Esophagus muscularis mucosa (tissue), 4 donors: Measurements from ENCODE around the gene TENT5C. TPM values are rescaled to one million over a fixed set of nuclear protein-coding genes. Genes with fewer than 3 reads are reported as not detected.

Experiments
- DNase-seq: peaks from one replicate; pipeline ENCODE4 v3.0.0-alpha.2; 2017; ENCODE audit errors: extremely low spot score
- H3K27ac ChIP-seq, 4 donors: fragments of 200-600 bp; sonication (generic); replicated peaks in 1 of 4; 1 replicate in 3 of 4; 2 replicates in 1 of 4; pipeline ENCODE4 v1.5.1; 2016 to 2019; ENCODE audit warnings: mild to moderate bottlenecking in 1 of 4
- H3K27me3 ChIP-seq, 4 donors: fragments of 200-600 bp; sonication (generic); one replicate each; pipeline versions ENCODE4 v1.5.1 to v1.6.0; 2016 to 2019
- H3K36me3 ChIP-seq, 4 donors: fragments of 200-600 bp; sonication (generic); one replicate each; pipeline ENCODE4 v1.5.1; 2016 to 2019
- H3K4me1 ChIP-seq, 4 donors: fragments of 200-600 bp; sonication (generic); one replicate each; pipeline ENCODE4 v1.5.1; 2016 to 2019
- H3K4me3 ChIP-seq, 4 donors: fragments of 200-600 bp; sonication (generic); 1 replicate in 2 of 4; 2 replicates in 2 of 4; pipeline ENCODE4 v1.5.1; 2016 to 2019; ENCODE audit warnings: mild to moderate bottlenecking in 4 of 4, moderate library complexity in 1 of 4
- H3K9me3 ChIP-seq, 4 donors: fragments of 200-600 bp; sonication (generic); 1 replicate in 3 of 4; 2 replicates in 1 of 4; pipeline ENCODE4 v1.5.1; 2016 to 2019
- EP300 ChIP-seq: sonication (generic); formaldehyde crosslinking; IDR thresholded peaks from one replicate; pipeline ENCODE4 v1.6.1; 2017; ENCODE audit warnings: antibody characterized with exemption
- POLR2A ChIP-seq: fragments of 450-650 bp; IDR thresholded peaks from one replicate; pipeline ENCODE4 v1.6.1; 2017; ENCODE audit warnings: antibody characterized with exemption, moderate library complexity, mild to moderate bottlenecking, low read depth
- POLR2AphosphoS5 ChIP-seq, 2 donors: sonication (generic); formaldehyde crosslinking; IDR thresholded peaks; one replicate each; pipeline ENCODE4 v1.6.1; 2017; ENCODE audit warnings: antibody characterized with exemption in 2 of 2
- WGBS: methylation state at CpG from one replicate; pipeline ENCODE4 v1.1.5; 2018; 5-methylcytosine and 5-hydroxymethylcytosine counted together
- intact Hi-C: fragments of 100-400 bp; cut with DNase I; formaldehyde crosslinking; loops from one replicate; pipeline ENCODE4 v1.15.1; 2023
- total RNA-seq, 4 donors: library from RNA; depleted of rRNA; stranded (reverse); fragments of >200 nt; gene quantifications; one replicate each; pipeline versions ENCODE4 v1.1.0 to v1.2.1, GENCODE V29; 2016
- TF ChIP-seq, protein P1 (sequence below), 3 experiments: fragments of 200-600 bp in 2 of 3; fragments of 450-650 bp in 1 of 3; sonication (generic) in 2 of 3; IDR thresholded peaks; one replicate each; pipeline ENCODE4 v1.5.1; 2017 to 2019; ENCODE audit warnings: antibody characterized with exemption in 3 of 3, mild to moderate bottlenecking in 2 of 3, moderate library complexity in 1 of 3

The TENT5C gene
- total RNA-seq, 4 donors from 2014 or later = 0.92 to 6.8 (median 2.5) TPM

DNA sequence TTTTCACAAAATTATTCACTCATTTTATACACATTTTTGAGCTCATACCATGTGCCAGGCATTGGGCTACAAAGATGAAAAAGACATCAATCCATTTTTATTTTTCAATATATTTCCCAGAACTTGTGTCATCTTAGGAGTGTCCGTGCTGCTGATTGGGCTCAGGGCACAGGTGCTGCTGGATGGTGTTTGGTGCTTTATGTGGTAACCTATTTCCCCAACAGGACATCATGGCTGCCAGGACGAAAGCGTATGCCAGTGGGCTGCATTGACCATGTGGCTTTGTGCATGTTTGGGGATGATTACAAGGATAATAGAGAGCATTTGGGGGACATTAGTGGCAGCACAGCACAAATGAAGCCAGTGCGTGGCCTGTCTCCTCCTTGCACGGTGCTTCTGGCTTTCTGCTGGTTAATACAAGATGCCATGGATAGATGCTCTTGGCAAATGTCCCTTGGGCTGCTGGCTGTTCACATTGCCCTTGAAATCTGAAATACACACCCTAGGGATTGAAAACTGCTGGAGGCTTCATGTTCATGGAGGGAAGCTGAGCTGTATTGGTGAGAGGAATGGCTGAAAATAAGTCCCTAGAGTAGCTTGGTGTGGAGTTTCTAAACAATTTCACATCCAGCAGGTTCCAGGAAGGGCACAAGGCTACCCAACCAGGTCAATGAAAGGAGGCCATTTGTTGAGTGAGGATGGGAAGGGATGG lies 52.3 kb downstream of the TENT5C start:
- H3K27me3 ChIP-seq = no peaks in the 10 kb centered on the region
- H3K4me3 ChIP-seq = no peak overlapping the region
- H3K36me3 ChIP-seq = no peaks in the 10 kb centered on the region
- WGBS = 89% methylated on average over 5 of the region's 5 CpGs
- peaks cover 0 to 5% (median 1%) of the 10 kb centered on the region in 4 donors for H3K4me1 ChIP-seq
- H3K27ac ChIP-seq = no peak overlapping the region
- no peak for DNase-seq
- intact Hi-C loops = no loop called here
- H3K9me3 ChIP-seq = no peaks in the 10 kb centered on the region
- no peak for TF ChIP-seq POLR2A
- TF ChIP-seq EP300 = no peak
- TF ChIP-seq POLR2AphosphoS5 (IDR thresholded peaks at IDR 0.05) = no peak
- TF ChIP-seq, protein P1, sequence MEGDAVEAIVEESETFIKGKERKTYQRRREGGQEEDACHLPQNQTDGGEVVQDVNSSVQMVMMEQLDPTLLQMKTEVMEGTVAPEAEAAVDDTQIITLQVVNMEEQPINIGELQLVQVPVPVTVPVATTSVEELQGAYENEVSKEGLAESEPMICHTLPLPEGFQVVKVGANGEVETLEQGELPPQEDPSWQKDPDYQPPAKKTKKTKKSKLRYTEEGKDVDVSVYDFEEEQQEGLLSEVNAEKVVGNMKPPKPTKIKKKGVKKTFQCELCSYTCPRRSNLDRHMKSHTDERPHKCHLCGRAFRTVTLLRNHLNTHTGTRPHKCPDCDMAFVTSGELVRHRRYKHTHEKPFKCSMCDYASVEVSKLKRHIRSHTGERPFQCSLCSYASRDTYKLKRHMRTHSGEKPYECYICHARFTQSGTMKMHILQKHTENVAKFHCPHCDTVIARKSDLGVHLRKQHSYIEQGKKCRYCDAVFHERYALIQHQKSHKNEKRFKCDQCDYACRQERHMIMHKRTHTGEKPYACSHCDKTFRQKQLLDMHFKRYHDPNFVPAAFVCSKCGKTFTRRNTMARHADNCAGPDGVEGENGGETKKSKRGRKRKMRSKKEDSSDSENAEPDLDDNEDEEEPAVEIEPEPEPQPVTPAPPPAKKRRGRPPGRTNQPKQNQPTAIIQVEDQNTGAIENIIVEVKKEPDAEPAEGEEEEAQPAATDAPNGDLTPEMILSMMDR (IDR thresholded peaks at IDR 0.05) = no peak

DNA sequence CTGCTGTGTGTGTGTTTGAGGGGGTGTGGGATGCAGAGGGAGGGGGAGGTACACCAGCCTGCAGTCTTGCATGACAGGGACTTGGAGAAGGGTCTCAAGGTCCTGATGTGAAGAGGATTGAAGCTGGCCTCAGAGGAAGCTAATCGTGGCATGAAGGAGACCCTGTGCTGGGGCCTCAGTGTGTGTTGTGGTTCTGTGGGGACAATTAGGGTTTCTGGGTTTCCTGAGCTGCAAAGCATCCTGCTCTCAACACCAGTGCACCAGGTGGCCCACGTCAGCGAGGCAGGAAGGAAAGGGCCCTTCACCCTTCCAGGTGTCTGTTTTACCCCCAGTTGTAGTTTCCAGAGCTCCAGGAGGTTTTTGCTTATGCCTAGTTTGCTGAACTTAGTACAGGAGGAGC lies 52.8 kb downstream of the TENT5C start:
- no peak overlapping the region for H3K27ac ChIP-seq
- no peaks in the 10 kb centered on the region for H3K9me3 ChIP-seq
- no peak for DNase-seq
- no peaks in the 10 kb centered on the region for H3K36me3 ChIP-seq
- H3K4me3 ChIP-seq = no peak overlapping the region
- TF ChIP-seq POLR2AphosphoS5 (IDR thresholded peaks at IDR 0.05) (no peak), EP300 (no peak), POLR2A (no peak)
- TF ChIP-seq, protein P1 (IDR thresholded peaks at IDR 0.05) = no peak
- intact Hi-C loops = no loop called here
- whole genome bisulfite sequencing = 39% methylated on average over 3 of the region's 3 CpGs
- H3K27me3 ChIP-seq = no peaks in the 10 kb centered on the region
- peaks cover 0 to 5% (median 1%) of the 10 kb centered on the region in 4 donors for H3K4me1 ChIP-seq

DNA sequence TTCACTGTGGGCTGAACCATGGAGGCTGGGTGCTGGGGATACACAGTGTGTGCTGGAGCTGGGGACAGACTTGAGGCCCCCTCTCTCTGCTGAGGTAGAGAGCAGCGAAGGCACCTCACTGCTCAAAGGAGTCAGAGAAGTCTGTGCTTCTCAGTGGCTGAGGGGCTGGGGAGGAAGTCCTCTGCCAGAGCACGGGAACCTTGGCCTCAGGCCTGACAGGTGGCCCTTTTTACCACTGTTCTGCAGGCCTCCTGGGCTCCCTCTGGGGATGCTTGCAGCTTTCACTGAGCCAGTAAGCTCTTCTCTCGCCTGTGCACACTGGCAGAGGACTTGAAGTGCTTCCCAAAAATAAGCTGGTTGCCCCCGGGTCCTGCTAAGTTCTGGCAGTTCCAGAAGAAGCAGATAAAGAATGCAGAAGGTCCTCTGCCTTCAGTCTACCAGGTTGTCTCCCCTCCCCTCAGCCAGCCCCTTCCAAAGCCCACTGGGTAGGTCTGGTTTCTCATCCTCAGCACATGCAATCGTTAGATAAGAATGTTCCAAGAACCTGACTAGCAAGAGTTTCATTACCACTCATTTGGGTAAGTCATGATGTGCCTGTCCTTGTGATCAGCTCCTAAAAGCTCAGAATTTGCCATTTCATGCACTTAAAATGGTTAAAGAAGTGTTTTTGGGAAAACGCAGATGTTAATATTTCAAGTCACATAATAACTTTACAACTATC lies 53.9 kb downstream of the TENT5C start:
- TF ChIP-seq, protein P1 (IDR thresholded peaks at IDR 0.05) = no peak
- TF ChIP-seq POLR2A (no peak), POLR2AphosphoS5 (IDR thresholded peaks at IDR 0.05) (no peak), EP300 (no peak)
- no peak for DNase-seq
- Histone ChIP-seq H3K4me1 (peaks cover 0 to 4% (median 0%) of the 10 kb centered on the region in 4 donors), H3K36me3 (no peaks in the 10 kb centered on the region), H3K9me3 (no peaks in the 10 kb centered on the region), H3K27ac (no peak overlapping the region), H3K4me3 (no peak overlapping the region), H3K27me3 (no peaks in the 10 kb centered on the region)
- intact Hi-C loops = no loop called here
- 67% methylated on average over 5 of the region's 6 CpGs for WGBS

DNA sequence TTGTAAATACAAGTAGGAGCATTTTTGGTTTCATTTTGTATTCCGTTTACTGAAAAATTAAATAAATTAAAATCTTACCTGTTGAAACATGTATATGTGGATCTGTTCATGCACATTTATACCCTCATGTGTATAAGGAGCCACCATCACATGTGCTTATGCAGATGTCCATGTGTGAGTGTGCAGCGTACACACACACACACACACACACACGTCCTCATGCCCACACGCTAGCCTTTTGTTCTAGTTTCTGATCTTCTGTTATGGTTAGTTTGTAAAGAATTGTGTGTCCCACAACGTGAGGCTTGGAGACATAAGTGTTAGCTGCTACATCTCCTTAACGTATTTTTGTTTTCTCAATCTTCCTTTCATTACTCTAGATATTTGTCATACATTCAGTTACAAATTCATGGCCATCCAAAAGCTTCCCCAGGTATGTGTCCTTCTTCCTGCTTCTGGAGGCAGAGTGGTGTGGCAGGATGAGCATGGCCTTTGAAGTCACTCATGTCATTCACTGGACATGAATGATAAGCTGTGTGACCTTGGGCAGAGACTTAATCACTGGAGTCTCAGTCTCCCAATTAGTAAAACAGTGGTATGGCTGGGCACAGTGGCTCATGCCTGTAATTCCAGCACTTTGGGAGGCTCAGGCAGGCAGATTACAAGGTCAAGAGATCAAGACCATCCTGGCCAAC lies 54.6 kb downstream of the TENT5C start:
- TF ChIP-seq, protein P1 (IDR thresholded peaks at IDR 0.05) = no peak
- TF ChIP-seq POLR2A = no peak
- no peak for TF ChIP-seq EP300
- no peak for TF ChIP-seq POLR2AphosphoS5 (IDR thresholded peaks at IDR 0.05)
- intact Hi-C loops = no loop called here
- 87% methylated on average over 6 of the region's 6 CpGs for WGBS
- H3K4me1 ChIP-seq = no peaks in the 10 kb centered on the region
- H3K9me3 ChIP-seq = no peaks in the 10 kb centered on the region
- H3K36me3 ChIP-seq = no peaks in the 10 kb centered on the region
- DNase-seq = no peak
- no peak overlapping the region for H3K4me3 ChIP-seq
- H3K27ac ChIP-seq = no peak overlapping the region
- H3K27me3 ChIP-seq = no peaks in the 10 kb centered on the region
